Uterus (tissue), 2 donors: Measurements from ENCODE around the gene TDRD9.

Experiments
- POLR2A ChIP-seq, 2 donors: fragments of 450-650 bp; IDR thresholded peaks; one replicate each; pipeline ENCODE4 v1.6.1; 2016; ENCODE audit warnings: antibody characterized with exemption in 2 of 2, mild to moderate bottlenecking in 1 of 2, moderate library complexity in 1 of 2
- TF ChIP-seq, protein P1 (sequence below), 4 experiments: fragments of 200-600 bp in 2 of 4; fragments of 450-650 bp in 2 of 4; sonication (generic) in 2 of 4; IDR thresholded peaks; one replicate each; pipeline ENCODE4 v1.5.1; 2016 to 2019; ENCODE audit warnings: antibody characterized with exemption in 4 of 4, mild to moderate bottlenecking in 2 of 4, moderate library complexity in 1 of 4

DNA sequence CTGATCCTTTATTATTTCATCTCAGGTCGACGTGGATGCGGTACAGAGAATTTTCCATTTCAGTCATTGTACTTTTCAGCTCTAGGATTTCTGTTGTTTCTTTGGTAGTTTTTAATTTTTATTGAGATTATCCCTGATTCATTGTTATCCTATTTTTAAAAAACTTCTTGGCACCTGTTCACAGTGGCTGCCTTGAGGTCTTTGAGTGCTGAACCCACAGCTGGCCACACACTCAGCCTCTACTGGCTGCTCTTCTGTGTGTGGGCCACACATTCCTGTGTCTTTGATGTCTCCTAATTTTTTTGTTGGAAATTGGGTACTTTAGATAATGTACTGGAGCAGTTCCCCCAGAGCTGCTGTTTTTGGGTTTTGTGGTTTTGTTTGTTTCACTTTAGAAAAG lies 119.5 kb downstream of the TDRD9 start:
- TF ChIP-seq, protein P1, sequence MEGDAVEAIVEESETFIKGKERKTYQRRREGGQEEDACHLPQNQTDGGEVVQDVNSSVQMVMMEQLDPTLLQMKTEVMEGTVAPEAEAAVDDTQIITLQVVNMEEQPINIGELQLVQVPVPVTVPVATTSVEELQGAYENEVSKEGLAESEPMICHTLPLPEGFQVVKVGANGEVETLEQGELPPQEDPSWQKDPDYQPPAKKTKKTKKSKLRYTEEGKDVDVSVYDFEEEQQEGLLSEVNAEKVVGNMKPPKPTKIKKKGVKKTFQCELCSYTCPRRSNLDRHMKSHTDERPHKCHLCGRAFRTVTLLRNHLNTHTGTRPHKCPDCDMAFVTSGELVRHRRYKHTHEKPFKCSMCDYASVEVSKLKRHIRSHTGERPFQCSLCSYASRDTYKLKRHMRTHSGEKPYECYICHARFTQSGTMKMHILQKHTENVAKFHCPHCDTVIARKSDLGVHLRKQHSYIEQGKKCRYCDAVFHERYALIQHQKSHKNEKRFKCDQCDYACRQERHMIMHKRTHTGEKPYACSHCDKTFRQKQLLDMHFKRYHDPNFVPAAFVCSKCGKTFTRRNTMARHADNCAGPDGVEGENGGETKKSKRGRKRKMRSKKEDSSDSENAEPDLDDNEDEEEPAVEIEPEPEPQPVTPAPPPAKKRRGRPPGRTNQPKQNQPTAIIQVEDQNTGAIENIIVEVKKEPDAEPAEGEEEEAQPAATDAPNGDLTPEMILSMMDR (IDR thresholded peaks at IDR 0.05), result no peak
- no peak for TF ChIP-seq POLR2A (IDR thresholded peaks at IDR 0.05)
